Measurements from ENCODE around the gene LDLRAD3.

- no peak for TF ChIP-seq CTCF (IDR thresholded peaks at IDR 0.05; ENCODE audit: borderline replicate concordance, extremely low read depth, low read length, poor library complexity, severe bottlenecking)
- TF ChIP-seq EZH2 (IDR thresholded peaks at IDR 0.05; ENCODE audit: borderline replicate concordance, low read depth, low read length, severe bottlenecking): no peak
These were observed 38.1 kb upstream of the LDLRAD3 start for GRCh38 chr11:35905646-35906276.

Measured in DND-41 (cell line).